ENCODE measurements around the gene TFEB.

TFEB gene

GRCh38 chr6:41741625-41742490, 6.5 kb upstream of the TFEB start:
- no peaks in the 10 kb centered on the region for H3K9me3 Mint-ChIP-seq
- peak overlapping the region in 1 of 3 experiments; percentile 30 for H3K27ac Mint-ChIP-seq
- no peak overlapping the region for H3K4me3 Mint-ChIP-seq
- TF ChIP-seq, protein P1, sequence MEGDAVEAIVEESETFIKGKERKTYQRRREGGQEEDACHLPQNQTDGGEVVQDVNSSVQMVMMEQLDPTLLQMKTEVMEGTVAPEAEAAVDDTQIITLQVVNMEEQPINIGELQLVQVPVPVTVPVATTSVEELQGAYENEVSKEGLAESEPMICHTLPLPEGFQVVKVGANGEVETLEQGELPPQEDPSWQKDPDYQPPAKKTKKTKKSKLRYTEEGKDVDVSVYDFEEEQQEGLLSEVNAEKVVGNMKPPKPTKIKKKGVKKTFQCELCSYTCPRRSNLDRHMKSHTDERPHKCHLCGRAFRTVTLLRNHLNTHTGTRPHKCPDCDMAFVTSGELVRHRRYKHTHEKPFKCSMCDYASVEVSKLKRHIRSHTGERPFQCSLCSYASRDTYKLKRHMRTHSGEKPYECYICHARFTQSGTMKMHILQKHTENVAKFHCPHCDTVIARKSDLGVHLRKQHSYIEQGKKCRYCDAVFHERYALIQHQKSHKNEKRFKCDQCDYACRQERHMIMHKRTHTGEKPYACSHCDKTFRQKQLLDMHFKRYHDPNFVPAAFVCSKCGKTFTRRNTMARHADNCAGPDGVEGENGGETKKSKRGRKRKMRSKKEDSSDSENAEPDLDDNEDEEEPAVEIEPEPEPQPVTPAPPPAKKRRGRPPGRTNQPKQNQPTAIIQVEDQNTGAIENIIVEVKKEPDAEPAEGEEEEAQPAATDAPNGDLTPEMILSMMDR (IDR thresholded peaks at IDR 0.05; ENCODE audit: unreplicated experiment in 3 of 3) = no peak
- H3K27me3 Mint-ChIP-seq (ENCODE audit: low read depth) = peaks cover under 1% of the 10 kb centered on the region
- peaks cover 6% of the 10 kb centered on the region for H3K4me1 Mint-ChIP-seq
- no peaks in the 10 kb centered on the region for H3K36me3 Mint-ChIP-seq (ENCODE audit: low read depth)

GRCh38 chr6:41740366-41741162, 5.2 kb upstream of the TFEB start:
- no peak overlapping the region for H3K27ac Mint-ChIP-seq

GRCh38 chr6:41739041-41739440, 3.6 kb upstream of the TFEB start:
- TF ChIP-seq, protein P1 (IDR thresholded peaks at IDR 0.05; ENCODE audit: unreplicated experiment in 3 of 3) = no peak
- Mint-ChIP-seq H3K4me1 (peaks cover 6% of the 10 kb centered on the region), H3K9me3 (no peaks in the 10 kb centered on the region), H3K4me3 (no peak overlapping the region), H3K36me3 (ENCODE audit: low read depth) (no peaks in the 10 kb centered on the region), H3K27me3 (ENCODE audit: low read depth) (peaks cover 5% of the 10 kb centered on the region), H3K27ac (no peak overlapping the region)

More at GRCh38 chr6:41740366-41741162, 5.2 kb upstream of the TFEB start:
- Mint-ChIP-seq H3K27me3 (ENCODE audit: low read depth) (peaks cover 5% of the 10 kb centered on the region), H3K9me3 (no peaks in the 10 kb centered on the region), H3K36me3 (ENCODE audit: low read depth) (no peaks in the 10 kb centered on the region), H3K4me1 (peaks cover 6% of the 10 kb centered on the region), H3K4me3 (no peak overlapping the region)
- TF ChIP-seq, protein P1 (IDR thresholded peaks at IDR 0.05; ENCODE audit: unreplicated experiment in 3 of 3) = no peak

DNA sequence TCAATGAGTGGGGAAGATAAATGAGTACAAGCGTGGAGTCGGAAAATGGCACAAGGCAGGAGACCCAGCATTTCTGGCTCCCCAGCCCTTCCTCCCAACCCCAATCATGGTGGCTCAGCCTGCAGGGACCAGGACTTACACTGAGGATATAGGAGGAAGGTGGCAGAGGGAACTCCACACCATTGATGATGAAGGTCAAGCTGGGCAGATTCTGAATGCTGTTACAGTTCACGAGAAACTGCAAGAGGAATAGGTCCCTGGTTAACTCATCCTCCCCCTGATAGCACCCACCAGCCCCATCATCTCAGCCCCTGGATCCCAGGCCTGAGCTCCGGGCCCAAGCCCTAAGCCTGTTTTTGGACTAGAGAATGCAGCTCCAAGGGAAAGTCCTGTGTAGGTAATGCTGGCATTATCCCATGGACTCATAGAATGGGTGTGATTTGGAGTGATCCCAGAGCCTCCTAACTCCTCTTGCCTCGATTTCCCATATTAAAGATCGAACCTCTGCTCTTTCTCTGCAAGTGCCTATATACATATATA, 2.3 kb upstream of the TFEB start:
- Mint-ChIP-seq H3K36me3 (ENCODE audit: low read depth) (no peaks in the 10 kb centered on the region), H3K27me3 (ENCODE audit: low read depth) (peaks cover 7% of the 10 kb centered on the region), H3K4me3 (peak overlapping the region in 1 of 3 experiments; percentile 37), H3K9me3 (no peaks in the 10 kb centered on the region), H3K4me1 (peaks cover 6% of the 10 kb centered on the region), H3K27ac (no peak overlapping the region)
- TF ChIP-seq, protein P1 (IDR thresholded peaks at IDR 0.05; ENCODE audit: unreplicated experiment in 3 of 3) = no peak

GRCh38 chr6:41736800-41737555, 1.6 kb upstream of the TFEB start:
- Mint-ChIP-seq H3K36me3 (ENCODE audit: low read depth) (no peaks in the 10 kb centered on the region), H3K27me3 (ENCODE audit: low read depth) (peaks cover 12% of the 10 kb centered on the region), H3K9me3 (no peaks in the 10 kb centered on the region), H3K4me1 (peaks cover 6% of the 10 kb centered on the region), H3K27ac (no peak overlapping the region), H3K4me3 (peak overlapping the region in 2 of 3 experiments; percentile 5 to 37)
- TF ChIP-seq, protein P1 (IDR thresholded peaks at IDR 0.05; ENCODE audit: unreplicated experiment in 3 of 3) = no peak
